ENCODE data around the gene METAP2.

GRCh38 chr12:95548539-95549391, 74.8 kb downstream of the METAP2 start:
- no peak for TF ChIP-seq USF2 (IDR thresholded peaks at IDR 0.05; ENCODE audit: borderline replicate concordance, low read depth, low read length)
- no peak for TF ChIP-seq CTCF (IDR thresholded peaks at IDR 0.05)
- no peak for TF ChIP-seq RAD21 (IDR thresholded peaks at IDR 0.05; ENCODE audit: low read length)
- no peak for TF ChIP-seq JUND (IDR thresholded peaks at IDR 0.05)

Data from SK-N-SH (cell line).